Jurkat, Clone E6-1 (cell line): ENCODE measurements around the gene DUS1L.

Experiments used
- DNase-seq: peaks from one replicate; pipeline ENCODE4 v3.0.0-alpha.2; 2011; ENCODE audit warnings: low read depth, low spot score
- H3K4me3 ChIP-seq: 2 replicates; pipeline ENCODE4 v1.5.1; 2011; ENCODE audit warnings: mild to moderate bottlenecking, low read length, control low read depth, moderate library complexity

Gene DUS1L

GRCh38 chr17:82019690-82020571 is 45.7 kb downstream of the DUS1L start:
- no peak for DNase-seq
- H3K4me3 ChIP-seq = no peak overlapping the region

GRCh38 chr17:82018989-82019689 is 46.5 kb downstream of the DUS1L start:
- no peak overlapping the region for H3K4me3 ChIP-seq
- DNase-seq = no peak

GRCh38 chr17:82018152-82018988 is 47.2 kb downstream of the DUS1L start:
- DNase-seq = no peak
- H3K4me3 ChIP-seq = no peak overlapping the region

- no peak for DNase-seq
- H3K4me3 ChIP-seq = no peak overlapping the region
These were observed 47.9 kb downstream of the DUS1L start for GRCh38 chr17:82017612-82018151.

- no peak for DNase-seq
These were observed 48.6 kb downstream of the DUS1L start for GRCh38 chr17:82016875-82017459.

GRCh38 chr17:82016061-82016874 is 49.3 kb downstream of the DUS1L start:
- H3K4me3 ChIP-seq = no peak overlapping the region
- DNase-seq = no peak

More at GRCh38 chr17:82016875-82017459, 48.6 kb downstream of the DUS1L start:
- no peak overlapping the region for H3K4me3 ChIP-seq

GRCh38 chr17:82015311-82015971 is 50.2 kb downstream of the DUS1L start:
- H3K4me3 ChIP-seq = no peak overlapping the region
- no peak for DNase-seq

- DNase-seq = no peak
- H3K4me3 ChIP-seq = no peak overlapping the region
These were observed 50.7 kb downstream of the DUS1L start for GRCh38 chr17:82014971-82015310.

GRCh38 chr17:82014432-82014831 is 51.2 kb downstream of the DUS1L start:
- no peak for DNase-seq
- no peak overlapping the region for H3K4me3 ChIP-seq

GRCh38 chr17:82013772-82014321 is 51.8 kb downstream of the DUS1L start:
- no peak for DNase-seq
- no peak overlapping the region for H3K4me3 ChIP-seq

- DNase-seq = no peak
- H3K4me3 ChIP-seq = no peak overlapping the region
These were observed 52.3 kb downstream of the DUS1L start for GRCh38 chr17:82013341-82013740.

GRCh38 chr17:82012640-82013295 is 52.8 kb downstream of the DUS1L start:
- DNase-seq = no peak
- no peak overlapping the region for H3K4me3 ChIP-seq

- no peak for DNase-seq
- no peak overlapping the region for H3K4me3 ChIP-seq
These were observed 53.4 kb downstream of the DUS1L start for GRCh38 chr17:82012261-82012639.

GRCh38 chr17:82011617-82012187 is 53.9 kb downstream of the DUS1L start:
- H3K4me3 ChIP-seq = no peak overlapping the region
- DNase-seq = no peak

GRCh38 chr17:82010575-82011525 is 54.8 kb downstream of the DUS1L start:
- H3K4me3 ChIP-seq = no peak overlapping the region
- no peak for DNase-seq

- DNase-seq = no peak
- no peak overlapping the region for H3K4me3 ChIP-seq
These were observed 56.2 kb downstream of the DUS1L start for GRCh38 chr17:82009413-82009812.
